ENCODE measurements around the gene DENND1B. TPM values are rescaled to one million over a fixed set of nuclear protein-coding genes. Genes with fewer than 3 reads are reported as not detected.

The DENND1B gene
- polyA plus RNA-seq, 1 donor from 2014 or later, result 12.4 TPM

DNA sequence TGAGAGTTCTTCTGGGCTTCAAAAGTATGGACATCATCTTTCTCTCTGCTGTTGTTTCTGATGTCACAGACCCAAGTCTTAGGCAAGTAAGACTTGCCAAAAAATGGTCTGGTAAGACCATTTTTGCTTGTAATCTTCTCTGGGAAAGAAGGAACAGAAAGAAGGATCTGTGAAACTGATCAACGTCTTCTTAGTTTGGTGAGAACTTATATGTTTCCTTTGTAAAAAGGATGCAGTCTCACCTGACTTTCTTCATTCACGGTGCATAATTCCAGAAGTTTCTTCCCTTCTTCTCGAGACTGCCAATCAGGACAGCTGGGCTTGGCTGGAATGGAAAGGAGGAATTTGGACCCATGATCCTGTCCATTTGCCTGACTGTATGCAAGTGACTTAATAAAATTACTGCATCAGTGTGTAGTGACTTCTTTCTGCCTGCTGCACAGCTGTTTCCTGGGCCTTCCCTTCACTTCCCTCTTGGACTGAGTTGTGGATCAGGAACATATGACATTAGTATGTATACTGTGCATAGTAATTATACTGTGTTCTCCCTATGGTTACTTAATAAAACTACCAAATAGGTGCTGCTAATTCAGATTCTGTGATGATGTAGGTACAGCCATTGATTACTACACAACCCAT is 7.6 kb upstream of the DENND1B start:
- Histone ChIP-seq H4K20me1 (ENCODE audit: insufficient read depth) (no peaks in the 10 kb centered on the region), H3K4me2 (ENCODE audit: low read length) (no peak overlapping the region), H3F3A (ENCODE audit: insufficient read depth, low read length, poor library complexity, severe bottlenecking) (no peaks in the 10 kb centered on the region), H3K27me3 (ENCODE audit: insufficient read depth, low read depth, low read length) (no peaks in the 10 kb centered on the region), H3K9me2 (ENCODE audit: insufficient read depth, low read length) (no peaks in the 10 kb centered on the region), H3K36me3 (ENCODE audit: insufficient read depth, low read length) (no peaks in the 10 kb centered on the region), H3K4me3 (ENCODE audit: low read length) (no peak overlapping the region), H2AFZ (ENCODE audit: low read depth, low read length) (no peak overlapping the region), H3K9me3 (ENCODE audit: low read length) (no peaks in the 10 kb centered on the region), H3K9ac (ENCODE audit: low read length) (no peak overlapping the region), H3K27ac (ENCODE audit: low read length) (no peak overlapping the region), H3K79me2 (replicated peaks; ENCODE audit: insufficient read depth, low read length) (no peaks in the 10 kb centered on the region)
- TF ChIP-seq EZH2 (IDR thresholded peaks at IDR 0.05; ENCODE audit: borderline replicate concordance, insufficient read depth, low read length, poor library complexity, severe bottlenecking) (no peak), SMC3 (conservative IDR thresholded peaks at IDR 0.05; ENCODE audit: poor library complexity) (no peak), RAD21 (conservative IDR thresholded peaks at IDR 0.05) (no peak), EP300 (conservative IDR thresholded peaks at IDR 0.05; ENCODE audit: poor library complexity, severe bottlenecking) (no peak), TAF1 (IDR thresholded peaks at IDR 0.05; ENCODE audit: low read depth) (no peak), MXI1 (conservative IDR thresholded peaks at IDR 0.05; ENCODE audit: poor library complexity, severe bottlenecking) (no peak), POLR2AphosphoS5 (IDR thresholded peaks at IDR 0.05) (no peak)
- TF ChIP-seq, protein P1, sequence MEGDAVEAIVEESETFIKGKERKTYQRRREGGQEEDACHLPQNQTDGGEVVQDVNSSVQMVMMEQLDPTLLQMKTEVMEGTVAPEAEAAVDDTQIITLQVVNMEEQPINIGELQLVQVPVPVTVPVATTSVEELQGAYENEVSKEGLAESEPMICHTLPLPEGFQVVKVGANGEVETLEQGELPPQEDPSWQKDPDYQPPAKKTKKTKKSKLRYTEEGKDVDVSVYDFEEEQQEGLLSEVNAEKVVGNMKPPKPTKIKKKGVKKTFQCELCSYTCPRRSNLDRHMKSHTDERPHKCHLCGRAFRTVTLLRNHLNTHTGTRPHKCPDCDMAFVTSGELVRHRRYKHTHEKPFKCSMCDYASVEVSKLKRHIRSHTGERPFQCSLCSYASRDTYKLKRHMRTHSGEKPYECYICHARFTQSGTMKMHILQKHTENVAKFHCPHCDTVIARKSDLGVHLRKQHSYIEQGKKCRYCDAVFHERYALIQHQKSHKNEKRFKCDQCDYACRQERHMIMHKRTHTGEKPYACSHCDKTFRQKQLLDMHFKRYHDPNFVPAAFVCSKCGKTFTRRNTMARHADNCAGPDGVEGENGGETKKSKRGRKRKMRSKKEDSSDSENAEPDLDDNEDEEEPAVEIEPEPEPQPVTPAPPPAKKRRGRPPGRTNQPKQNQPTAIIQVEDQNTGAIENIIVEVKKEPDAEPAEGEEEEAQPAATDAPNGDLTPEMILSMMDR (IDR thresholded peaks at IDR 0.05; ENCODE audit: poor library complexity, severe bottlenecking), result no peak
- TF ChIP-seq, protein P2, sequence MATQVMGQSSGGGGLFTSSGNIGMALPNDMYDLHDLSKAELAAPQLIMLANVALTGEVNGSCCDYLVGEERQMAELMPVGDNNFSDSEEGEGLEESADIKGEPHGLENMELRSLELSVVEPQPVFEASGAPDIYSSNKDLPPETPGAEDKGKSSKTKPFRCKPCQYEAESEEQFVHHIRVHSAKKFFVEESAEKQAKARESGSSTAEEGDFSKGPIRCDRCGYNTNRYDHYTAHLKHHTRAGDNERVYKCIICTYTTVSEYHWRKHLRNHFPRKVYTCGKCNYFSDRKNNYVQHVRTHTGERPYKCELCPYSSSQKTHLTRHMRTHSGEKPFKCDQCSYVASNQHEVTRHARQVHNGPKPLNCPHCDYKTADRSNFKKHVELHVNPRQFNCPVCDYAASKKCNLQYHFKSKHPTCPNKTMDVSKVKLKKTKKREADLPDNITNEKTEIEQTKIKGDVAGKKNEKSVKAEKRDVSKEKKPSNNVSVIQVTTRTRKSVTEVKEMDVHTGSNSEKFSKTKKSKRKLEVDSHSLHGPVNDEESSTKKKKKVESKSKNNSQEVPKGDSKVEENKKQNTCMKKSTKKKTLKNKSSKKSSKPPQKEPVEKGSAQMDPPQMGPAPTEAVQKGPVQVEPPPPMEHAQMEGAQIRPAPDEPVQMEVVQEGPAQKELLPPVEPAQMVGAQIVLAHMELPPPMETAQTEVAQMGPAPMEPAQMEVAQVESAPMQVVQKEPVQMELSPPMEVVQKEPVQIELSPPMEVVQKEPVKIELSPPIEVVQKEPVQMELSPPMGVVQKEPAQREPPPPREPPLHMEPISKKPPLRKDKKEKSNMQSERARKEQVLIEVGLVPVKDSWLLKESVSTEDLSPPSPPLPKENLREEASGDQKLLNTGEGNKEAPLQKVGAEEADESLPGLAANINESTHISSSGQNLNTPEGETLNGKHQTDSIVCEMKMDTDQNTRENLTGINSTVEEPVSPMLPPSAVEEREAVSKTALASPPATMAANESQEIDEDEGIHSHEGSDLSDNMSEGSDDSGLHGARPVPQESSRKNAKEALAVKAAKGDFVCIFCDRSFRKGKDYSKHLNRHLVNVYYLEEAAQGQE (IDR thresholded peaks at IDR 0.05; ENCODE audit: borderline replicate concordance), result no peak

DNA sequence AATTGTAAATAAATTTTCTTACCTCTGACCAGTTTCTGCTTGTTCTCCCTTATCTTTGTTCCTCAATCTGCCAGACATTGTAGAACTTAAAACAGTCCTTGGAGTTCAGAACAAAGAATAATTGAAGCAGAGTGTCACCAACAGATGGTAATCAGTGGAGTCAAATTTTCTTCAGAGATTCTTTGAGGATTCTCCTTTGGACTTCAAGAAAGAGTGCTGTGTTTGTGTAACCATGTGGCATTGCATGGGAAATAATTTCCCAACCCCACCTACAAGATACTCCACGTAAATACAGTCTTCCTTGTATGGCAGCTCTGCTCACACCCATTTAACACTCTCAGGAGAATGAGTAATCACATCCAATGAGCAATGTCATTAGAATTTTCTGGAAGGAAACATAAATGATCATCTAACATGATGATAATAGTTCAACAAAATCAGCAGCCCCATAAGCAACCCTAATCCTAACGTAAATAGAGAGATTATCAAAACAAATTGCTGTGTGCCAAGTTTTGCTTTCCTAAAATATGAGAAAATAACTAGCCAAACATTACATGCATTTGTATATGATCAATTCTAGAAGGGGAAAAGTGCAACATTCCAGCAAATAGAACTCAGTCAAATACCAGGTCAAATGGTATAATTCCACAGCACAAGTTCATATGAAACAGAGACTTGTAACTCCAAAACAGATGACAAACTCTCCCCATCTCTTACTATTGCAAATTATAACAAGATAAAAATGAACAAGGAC is 6.9 kb upstream of the DENND1B start:
- no peak overlapping the region for H3K4me3 ChIP-seq (ENCODE audit: low read length)
- H3K79me2 ChIP-seq (replicated peaks; ENCODE audit: insufficient read depth, low read length), result no peaks in the 10 kb centered on the region
- H3K4me2 ChIP-seq (ENCODE audit: low read length), result no peak overlapping the region
- H2AFZ ChIP-seq (ENCODE audit: low read depth, low read length), result no peak overlapping the region
- no peak overlapping the region for H3K9ac ChIP-seq (ENCODE audit: low read length)
- no peak overlapping the region for H3K27ac ChIP-seq (ENCODE audit: low read length)
- no peaks in the 10 kb centered on the region for H3K27me3 ChIP-seq (ENCODE audit: insufficient read depth, low read depth, low read length)
- H3F3A ChIP-seq (ENCODE audit: insufficient read depth, low read length, poor library complexity, severe bottlenecking), result no peaks in the 10 kb centered on the region
- no peaks in the 10 kb centered on the region for H4K20me1 ChIP-seq (ENCODE audit: insufficient read depth)
- no peaks in the 10 kb centered on the region for H3K9me3 ChIP-seq (ENCODE audit: low read length)
- TF ChIP-seq, protein P2 (IDR thresholded peaks at IDR 0.05; ENCODE audit: borderline replicate concordance), result no peak
- TF ChIP-seq, protein P1 (IDR thresholded peaks at IDR 0.05; ENCODE audit: poor library complexity, severe bottlenecking), result no peak
- no peak for TF ChIP-seq POLR2AphosphoS5 (IDR thresholded peaks at IDR 0.05)
- no peak for TF ChIP-seq TAF1 (IDR thresholded peaks at IDR 0.05; ENCODE audit: low read depth)
- TF ChIP-seq RAD21 (conservative IDR thresholded peaks at IDR 0.05), result no peak
- no peak for TF ChIP-seq EP300 (conservative IDR thresholded peaks at IDR 0.05; ENCODE audit: poor library complexity, severe bottlenecking)
- TF ChIP-seq MXI1 (conservative IDR thresholded peaks at IDR 0.05; ENCODE audit: poor library complexity, severe bottlenecking), result no peak
- TF ChIP-seq EZH2 (IDR thresholded peaks at IDR 0.05; ENCODE audit: borderline replicate concordance, insufficient read depth, low read length, poor library complexity, severe bottlenecking), result no peak
- TF ChIP-seq SMC3 (conservative IDR thresholded peaks at IDR 0.05; ENCODE audit: poor library complexity), result no peak
- H3K9me2 ChIP-seq (ENCODE audit: insufficient read depth, low read length), result no peaks in the 10 kb centered on the region
- H3K36me3 ChIP-seq (ENCODE audit: insufficient read depth, low read length), result no peaks in the 10 kb centered on the region

All from neural cell (in vitro differentiated cells).